ENCODE results near the gene DUSP6.
"Not testable (repeated sequence)": the region's sequence is repeated elsewhere in the genome, so short reads cannot be mapped to it uniquely, and the experiment has no call there.

DUSP6 gene

GRCh38 chr12:89351489-89352241, 636 bp downstream of the DUSP6 start:
- no peak for DNase-seq

GRCh38 chr12:89350630-89351488, 1.4 kb downstream of the DUSP6 start:
- no peak for DNase-seq

- DNase-seq: no peak
Observed at GRCh38 chr12:89350260-89350629, 2.1 kb downstream of the DUSP6 start.

GRCh38 chr12:89349814-89350213, 2.5 kb downstream of the DUSP6 start:
- DNase-seq: no peak

- no peak for DNase-seq
Observed at GRCh38 chr12:89348894-89349699, 3.2 kb downstream of the DUSP6 start.

- DNase-seq: no peak
Observed at GRCh38 chr12:89347325-89347829, 4.9 kb downstream of the DUSP6 start.

GRCh38 chr12:89346741-89347324, 5.5 kb downstream of the DUSP6 start:
- no peak for DNase-seq

GRCh38 chr12:89345830-89346740, 6.2 kb downstream of the DUSP6 start:
- DNase-seq: no peak

GRCh38 chr12:89345376-89345775, 6.9 kb downstream of the DUSP6 start:
- no peak for DNase-seq

- no peak for DNase-seq
Observed at GRCh38 chr12:89344862-89345202, 7.5 kb downstream of the DUSP6 start.

- DNase-seq: no peak
Observed at GRCh38 chr12:89344043-89344861, 8.0 kb downstream of the DUSP6 start.

- DNase-seq: no peak
Observed at GRCh38 chr12:89343127-89343526, 9.2 kb downstream of the DUSP6 start.

- DNase-seq: no peak
Observed at GRCh38 chr12:89340861-89341260, 11.4 kb downstream of the DUSP6 start.

GRCh38 chr12:89339526-89339925, 12.8 kb downstream of the DUSP6 start:
- DNase-seq: no peak

GRCh38 chr12:89337136-89337535, 15.2 kb downstream of the DUSP6 start:
- DNase-seq: not testable (repeated sequence)

- no peak for DNase-seq
Observed at GRCh38 chr12:89335452-89336244, 16.7 kb downstream of the DUSP6 start.

- no peak for DNase-seq
Observed at GRCh38 chr12:89334548-89335169, 17.6 kb downstream of the DUSP6 start.

- DNase-seq: no peak
Observed at GRCh38 chr12:89333564-89334252, 18.6 kb downstream of the DUSP6 start.

Data from amniotic stem cell (primary cell).